Measurements from ENCODE around the gene HEATR5A.

HEATR5A gene

DNA sequence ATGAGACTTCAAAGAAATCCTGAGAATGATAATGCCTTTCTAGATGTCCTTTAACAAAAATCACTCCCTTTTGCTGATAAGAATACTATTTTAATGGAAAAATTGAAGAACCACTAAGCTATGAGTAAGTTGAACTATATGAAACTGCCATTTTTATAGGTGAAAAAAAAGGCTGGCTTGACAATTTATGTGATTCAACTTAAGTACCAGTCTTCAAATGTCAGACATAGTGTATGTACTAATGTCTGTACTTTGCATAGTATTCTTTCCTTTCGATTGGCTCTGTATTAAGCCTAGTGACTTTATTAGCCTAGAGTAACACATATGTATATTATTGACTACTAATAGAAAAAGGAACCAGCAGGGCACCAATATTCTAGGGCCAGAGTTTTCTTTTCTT lies 11.9 kb downstream of the HEATR5A start:
- TF ChIP-seq, protein P1, sequence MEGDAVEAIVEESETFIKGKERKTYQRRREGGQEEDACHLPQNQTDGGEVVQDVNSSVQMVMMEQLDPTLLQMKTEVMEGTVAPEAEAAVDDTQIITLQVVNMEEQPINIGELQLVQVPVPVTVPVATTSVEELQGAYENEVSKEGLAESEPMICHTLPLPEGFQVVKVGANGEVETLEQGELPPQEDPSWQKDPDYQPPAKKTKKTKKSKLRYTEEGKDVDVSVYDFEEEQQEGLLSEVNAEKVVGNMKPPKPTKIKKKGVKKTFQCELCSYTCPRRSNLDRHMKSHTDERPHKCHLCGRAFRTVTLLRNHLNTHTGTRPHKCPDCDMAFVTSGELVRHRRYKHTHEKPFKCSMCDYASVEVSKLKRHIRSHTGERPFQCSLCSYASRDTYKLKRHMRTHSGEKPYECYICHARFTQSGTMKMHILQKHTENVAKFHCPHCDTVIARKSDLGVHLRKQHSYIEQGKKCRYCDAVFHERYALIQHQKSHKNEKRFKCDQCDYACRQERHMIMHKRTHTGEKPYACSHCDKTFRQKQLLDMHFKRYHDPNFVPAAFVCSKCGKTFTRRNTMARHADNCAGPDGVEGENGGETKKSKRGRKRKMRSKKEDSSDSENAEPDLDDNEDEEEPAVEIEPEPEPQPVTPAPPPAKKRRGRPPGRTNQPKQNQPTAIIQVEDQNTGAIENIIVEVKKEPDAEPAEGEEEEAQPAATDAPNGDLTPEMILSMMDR (IDR thresholded peaks at IDR 0.05) = no peak
- no peak for TF ChIP-seq ZFX (IDR thresholded peaks at IDR 0.05; ENCODE audit: borderline replicate concordance)
- no peak overlapping the region for H3K27ac ChIP-seq

- H3K27ac ChIP-seq = no peak overlapping the region
- no peak for TF ChIP-seq ZFX (IDR thresholded peaks at IDR 0.05; ENCODE audit: borderline replicate concordance)
- TF ChIP-seq, protein P1 (IDR thresholded peaks at IDR 0.05) = no peak
Measured at GRCh38 chr14:31405599-31406232, 14.6 kb downstream of the HEATR5A start.

GRCh38 chr14:31405106-31405505 lies 15.2 kb downstream of the HEATR5A start:
- no peak overlapping the region for H3K27ac ChIP-seq
- no peak for TF ChIP-seq ZFX (IDR thresholded peaks at IDR 0.05; ENCODE audit: borderline replicate concordance)
- TF ChIP-seq, protein P1 (IDR thresholded peaks at IDR 0.05) = no peak

DNA sequence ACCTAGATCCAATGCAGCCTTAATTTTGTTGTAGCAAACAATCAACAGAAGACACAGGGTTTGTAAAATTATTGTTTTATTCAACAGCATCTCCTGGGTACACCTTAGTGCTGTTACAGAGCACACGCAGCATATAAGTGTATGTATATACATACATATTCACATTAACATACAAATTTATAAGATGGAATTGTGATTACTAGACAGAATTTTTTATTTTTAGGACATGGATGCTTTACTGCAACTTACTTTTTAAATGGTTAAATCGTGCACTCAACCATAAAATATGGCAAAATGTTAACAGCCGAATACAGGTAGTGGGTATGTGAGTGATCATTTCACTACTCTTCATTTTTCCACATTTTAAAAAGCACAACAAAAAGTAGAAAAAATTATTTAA lies 16.6 kb downstream of the HEATR5A start:
- TF ChIP-seq ZFX (IDR thresholded peaks at IDR 0.05; ENCODE audit: borderline replicate concordance) = no peak
- TF ChIP-seq, protein P1 (IDR thresholded peaks at IDR 0.05) = no peak
- H3K27ac ChIP-seq = no peak overlapping the region

- no peak overlapping the region for H3K27ac ChIP-seq
- TF ChIP-seq ZFX (IDR thresholded peaks at IDR 0.05; ENCODE audit: borderline replicate concordance) = no peak
- TF ChIP-seq, protein P1 (IDR thresholded peaks at IDR 0.05) = no peak
Measured at GRCh38 chr14:31402764-31403439, 17.4 kb downstream of the HEATR5A start.

- no peak overlapping the region for H3K27ac ChIP-seq
- TF ChIP-seq, protein P1 (IDR thresholded peaks at IDR 0.05) = no peak
- TF ChIP-seq ZFX (IDR thresholded peaks at IDR 0.05; ENCODE audit: borderline replicate concordance) = no peak
Measured at GRCh38 chr14:31401369-31401932, 18.9 kb downstream of the HEATR5A start.
